Measurements from ENCODE around the gene SURF6.

Gene SURF6

DNA sequence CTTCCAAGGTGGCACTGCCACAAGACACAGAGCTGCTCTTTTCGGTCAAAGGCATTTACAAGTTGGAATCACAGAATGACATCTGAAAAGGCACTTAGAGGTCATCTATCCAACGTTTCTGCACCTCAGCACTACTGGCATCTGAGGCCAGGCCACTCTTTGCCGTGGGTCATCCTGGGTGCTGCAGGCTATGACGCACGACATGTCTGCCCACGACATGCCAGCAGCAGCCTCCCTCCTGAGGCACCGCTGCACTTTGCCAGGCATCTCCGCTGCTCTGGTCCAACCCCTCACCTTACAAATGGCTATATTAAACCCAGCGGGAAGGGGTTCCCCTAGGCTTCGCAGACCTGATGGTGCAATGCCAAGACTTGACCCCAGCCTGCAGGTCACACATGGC, 31.8 kb upstream of the SURF6 start:
- no peak for DNase-seq

DNA sequence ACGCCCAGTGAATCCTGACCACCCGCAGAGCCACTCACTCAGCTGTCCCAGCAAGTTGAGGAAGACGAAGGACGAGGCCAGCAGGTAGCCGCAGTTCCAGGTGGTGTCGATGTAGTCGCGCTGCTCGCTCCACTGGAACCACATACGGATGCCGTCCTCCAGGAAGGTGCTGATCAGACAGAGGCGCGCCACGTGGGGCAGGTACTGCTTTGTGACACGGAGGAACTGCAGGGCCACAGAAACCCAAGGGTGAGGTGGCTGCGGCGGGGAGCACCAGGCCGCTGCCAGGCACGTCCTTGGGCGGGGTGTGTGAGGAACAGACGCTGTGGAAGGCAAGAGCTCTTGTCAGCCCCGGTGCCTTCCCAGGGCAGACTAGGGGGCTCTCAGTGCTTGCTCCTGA, 31.2 kb upstream of the SURF6 start:
- DNase-seq = no peak

DNA sequence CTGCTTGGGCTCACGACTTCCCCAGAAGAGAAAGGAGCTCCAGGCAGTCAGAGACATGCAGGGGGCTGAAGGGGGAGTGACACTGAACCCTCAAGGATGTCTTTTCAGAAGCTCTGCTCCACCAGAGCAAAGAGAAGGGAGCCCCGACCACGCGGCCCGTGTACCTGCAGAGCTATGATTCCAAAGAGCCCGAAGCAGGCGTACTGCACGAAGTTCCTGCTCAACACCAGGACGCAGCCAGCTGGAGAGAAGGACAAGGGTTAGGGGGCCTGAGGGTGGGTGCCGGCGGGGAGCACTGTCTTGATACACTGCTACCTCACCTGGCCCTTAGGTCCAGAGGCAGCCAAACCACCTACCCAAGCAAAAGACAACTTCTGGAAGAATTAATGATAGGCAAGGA, 30.4 kb upstream of the SURF6 start:
- no peak for DNase-seq

DNA sequence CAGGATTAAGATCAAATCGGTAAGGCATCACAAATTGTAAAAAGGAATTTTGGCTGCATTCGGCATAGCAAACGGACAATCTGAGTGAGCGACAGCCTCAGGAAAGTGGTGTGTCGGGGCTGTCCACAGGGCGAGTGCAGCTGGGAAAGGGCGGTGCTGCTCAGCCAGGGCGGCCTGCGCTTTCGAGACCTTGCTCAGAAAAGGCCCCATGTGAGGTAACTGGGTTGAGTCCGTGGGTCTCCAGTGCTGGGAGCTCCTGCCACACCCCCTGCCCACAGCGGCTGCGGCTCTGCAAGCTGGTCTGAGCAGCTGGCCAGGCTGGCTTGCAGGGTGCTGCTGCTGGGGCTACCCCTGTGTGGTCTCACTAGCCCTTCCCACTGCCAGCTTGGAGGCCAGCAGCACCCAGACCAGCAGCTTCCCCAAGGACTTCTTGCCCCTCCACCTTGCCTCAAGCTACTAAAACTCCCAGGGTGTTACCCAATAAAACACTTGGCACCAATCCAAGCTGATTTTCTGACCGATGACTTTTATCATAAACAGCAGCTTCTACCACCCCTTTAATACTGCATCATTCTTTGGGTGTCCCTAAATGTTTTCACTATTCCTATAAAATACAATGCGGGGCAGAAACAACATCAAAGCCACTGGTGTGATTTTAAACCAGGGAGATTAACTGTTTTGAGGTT, 26.5 kb upstream of the SURF6 start:
- DNase-seq = no peak

DNA sequence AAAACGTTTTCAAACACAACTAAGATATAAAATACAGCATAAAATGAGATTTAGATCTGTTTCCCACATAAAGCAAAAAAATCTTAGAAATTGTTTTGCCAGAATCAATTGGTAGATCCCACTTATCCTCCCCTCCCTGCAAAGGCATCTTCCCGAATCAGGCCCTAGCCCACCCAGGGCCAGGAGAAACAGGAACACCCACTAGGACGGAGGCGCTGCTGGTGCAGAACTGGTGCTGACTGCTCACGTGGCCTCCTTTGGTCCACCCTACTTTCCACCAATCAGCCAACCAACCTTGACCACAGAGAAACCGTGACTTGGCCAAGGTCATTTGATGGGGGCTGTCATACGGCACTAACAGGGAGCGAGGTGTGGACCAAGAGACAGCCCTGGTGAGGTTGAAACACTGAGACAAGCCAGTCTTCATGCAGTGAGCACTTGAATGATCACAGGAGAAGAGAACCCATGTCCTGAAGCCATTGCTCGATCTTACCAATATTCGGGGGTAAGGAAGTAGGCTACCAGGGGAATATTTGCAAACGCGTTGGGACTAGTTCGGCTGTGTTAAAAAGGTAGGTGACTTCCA, 25.6 kb upstream of the SURF6 start:
- DNase-seq = no peak

DNA sequence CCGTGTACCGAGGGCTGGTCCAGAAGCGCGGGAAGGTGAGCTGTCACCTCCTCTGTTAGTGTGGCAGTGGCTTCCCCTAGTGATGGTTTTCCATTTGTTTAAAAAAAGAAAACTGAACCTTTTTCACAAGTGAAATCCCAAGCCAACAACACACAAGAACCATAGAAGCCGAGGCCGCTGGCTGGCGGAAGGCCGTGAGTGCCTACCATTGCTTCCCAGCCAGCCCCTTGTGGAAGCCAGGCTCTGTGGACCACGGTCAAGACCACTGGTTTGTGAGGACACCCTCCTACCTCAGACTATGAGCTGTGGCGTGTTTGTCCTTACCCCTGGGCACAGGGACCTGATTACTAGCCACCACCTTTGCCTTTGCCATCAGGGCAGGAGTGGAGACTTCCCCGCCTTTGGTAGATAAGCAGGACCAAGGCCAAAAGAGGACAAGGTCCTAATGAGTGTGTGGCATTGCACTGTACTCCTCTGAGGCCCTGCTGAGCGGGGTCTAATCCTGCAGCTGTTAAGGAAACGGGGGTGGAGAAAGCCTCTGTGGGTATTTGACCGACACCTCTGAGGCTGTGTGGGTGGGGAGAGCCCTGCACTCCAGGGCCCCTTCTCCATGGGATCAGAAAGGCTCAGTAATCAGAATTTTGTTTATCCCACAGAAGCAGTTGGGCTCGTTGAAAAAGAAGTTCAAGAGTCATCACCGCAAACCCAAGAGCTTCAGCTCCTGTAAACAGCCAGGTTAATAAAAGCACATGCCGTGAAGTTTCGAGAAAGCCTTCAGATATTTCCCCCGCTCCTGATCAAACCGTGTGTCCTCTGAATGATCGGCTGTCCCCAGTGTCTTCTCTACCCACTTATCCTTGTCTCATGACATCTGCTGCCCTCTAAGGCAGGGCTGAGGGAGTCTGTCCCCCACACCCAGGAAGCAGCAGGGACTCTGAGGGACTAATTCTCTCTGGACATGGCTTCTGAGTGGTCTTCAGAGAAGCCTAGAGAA, 24.7 kb upstream of the SURF6 start:
- DNase-seq = no peak

DNA sequence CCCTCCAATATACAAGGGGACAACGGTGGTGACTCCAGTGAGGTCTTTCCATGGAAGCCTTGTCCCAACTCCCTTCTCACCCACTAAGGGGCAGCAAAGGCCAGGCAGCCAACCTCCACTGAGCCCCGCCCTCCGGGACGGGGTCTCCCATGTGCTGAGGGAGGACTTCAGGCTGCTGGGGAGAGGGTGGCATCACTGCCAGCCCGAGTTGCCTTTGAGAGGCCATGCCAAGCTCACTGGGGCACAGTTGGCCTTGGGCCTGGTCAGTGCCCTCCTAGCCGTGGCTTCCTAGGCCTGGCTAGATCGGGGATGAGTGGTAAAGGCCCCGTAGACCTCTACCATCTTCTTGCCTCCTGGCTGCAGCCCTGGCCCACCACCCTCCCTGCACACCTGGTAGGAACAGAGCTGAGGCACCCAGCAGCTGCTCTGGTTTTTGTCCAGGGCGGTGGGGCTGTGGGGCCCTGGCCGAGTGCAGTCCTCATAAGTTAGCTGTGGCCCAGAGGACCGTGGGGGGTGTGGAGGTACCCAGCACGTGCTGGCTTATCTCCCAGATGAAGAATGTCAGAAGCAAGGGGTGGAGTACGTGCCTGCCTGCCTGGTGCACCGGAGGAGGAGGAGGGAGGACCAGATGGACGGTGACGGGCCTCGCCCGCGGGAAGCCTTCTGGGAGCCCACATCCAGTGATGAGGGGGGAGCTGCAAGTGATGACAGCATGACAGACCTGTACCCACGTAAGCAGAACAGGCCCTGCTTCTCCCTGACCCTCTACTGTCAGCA, 23.6 kb upstream of the SURF6 start:
- no peak for DNase-seq

DNA sequence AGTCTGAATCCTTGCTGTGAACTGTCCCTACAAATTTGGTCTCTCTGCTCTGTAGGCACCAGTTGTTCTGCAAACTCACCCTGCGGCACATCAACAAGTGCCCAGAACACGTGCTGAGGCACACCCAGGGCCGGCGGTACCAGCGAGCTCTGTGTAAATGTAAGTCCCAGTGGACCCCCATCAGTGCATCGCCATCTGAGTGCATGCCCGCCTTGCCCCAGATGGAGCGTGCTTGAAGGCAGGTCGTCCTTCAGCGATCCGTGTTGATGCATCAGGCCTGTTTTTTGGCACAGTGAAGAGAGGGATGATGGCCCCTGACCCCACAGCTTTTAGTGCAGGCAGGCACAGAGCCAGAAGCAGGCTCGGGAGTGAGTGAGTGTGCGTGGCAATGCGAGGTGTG, 21.7 kb upstream of the SURF6 start:
- no peak for DNase-seq

DNA sequence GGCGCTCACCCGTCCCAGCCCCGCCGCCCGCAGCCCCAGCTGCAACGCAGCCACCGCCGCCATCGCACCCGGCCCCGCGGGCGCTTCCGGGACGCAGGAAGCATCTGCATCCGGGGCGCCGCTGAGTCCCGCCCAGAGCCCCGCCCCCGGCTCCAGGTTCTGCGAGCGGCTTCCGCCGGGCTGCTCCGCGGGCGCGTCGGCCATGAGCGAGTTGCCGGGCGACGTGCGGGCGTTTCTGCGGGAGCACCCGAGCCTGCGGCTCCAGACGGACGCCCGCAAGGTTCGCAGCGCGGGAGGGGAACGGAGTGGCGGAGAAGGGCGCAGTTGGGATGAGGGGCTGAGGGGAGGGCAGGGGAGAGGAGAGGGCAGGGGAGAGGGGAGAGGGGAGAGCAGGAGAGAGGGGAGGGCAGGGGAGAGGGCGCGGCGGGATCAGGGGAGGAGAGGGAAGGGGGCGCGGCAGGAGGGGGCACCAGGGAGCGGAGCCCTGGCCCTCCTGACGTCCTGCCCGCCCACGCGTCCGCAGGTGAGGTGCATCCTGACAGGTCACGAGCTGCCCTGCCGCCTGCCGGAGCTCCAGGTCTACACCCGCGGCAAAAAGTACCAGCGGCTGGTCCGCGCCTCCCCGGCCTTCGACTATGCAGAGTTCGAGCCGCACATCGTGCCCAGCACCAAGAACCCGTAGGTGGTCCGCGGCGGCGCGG, 20.6 kb upstream of the SURF6 start, which contains the start of the genes SURF1 and SURF2:
Gene SURF1 (minus strand): TSS at position 97 of the 701 bp plus-strand sequence. CDS start 34 bp downstream, at position 63.
Gene SURF2 (plus strand): TSS at position 160 of the 701 bp plus-strand sequence. CDS start 43 bp downstream, at position 203.
- peak; percentile 81 for DNase-seq

DNA sequence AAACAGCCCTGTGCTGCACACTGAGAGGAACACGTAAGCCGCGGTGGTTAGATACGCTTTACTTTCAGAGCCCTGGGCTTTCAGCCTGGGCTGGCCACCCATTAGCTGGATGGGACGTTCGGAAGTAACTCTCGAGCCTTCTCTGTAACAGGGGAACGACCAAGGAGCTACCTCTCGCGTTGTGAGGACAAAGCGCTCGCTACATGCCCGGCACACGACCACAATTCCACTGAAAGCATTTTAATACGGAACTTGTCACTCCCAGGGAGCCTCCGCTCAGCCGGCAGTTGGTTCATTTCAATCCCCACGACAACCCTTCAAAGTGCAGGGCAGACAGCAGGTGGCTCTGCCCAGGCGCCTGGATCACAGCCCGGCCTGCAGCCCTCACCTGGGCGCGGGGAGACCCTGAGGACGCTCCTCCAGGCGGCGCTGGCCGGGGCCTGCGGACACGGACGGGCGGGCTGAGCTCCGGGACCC, 19.9 kb upstream of the SURF6 start:
- no peak for DNase-seq

DNA sequence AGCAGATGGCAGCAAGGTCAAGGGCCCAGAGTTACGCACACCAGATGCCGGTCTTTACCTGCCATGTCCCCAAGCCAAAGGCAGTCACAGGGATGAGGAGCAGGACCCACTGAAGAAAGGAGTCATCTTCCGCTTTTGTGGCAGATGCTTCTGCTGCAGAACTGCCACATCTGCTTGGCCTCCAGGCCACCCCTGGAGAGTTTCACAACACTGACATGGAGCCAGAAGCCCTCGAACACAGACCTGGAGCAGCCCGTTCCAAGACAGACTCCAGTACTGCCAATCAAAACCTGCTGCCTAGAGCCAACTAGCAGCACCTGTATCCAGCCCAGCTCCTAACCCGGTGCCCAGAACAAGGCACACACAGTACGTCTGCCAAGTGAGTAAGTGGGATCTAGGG, 18.8 kb upstream of the SURF6 start:
- no peak for DNase-seq

DNA sequence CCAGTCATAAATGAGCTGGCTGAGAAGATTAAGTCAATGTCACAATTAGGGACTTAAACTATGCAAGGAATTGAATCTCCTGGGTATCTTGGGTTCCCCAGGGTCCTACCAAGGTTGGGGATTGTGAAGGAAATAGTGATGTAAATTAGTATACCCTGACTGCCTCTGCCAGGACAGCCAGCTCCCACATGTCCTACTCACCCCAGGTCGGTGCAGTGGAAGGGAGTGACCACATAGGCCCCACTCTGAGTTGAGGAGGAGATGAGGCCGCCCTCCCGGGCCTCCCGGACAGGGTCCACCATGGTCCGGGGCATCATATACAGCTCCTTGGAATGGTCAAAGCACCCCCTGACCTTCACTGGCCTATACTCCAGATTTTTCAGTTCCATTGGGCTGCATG, 17.6 kb upstream of the SURF6 start:
- DNase-seq = no peak

DNA sequence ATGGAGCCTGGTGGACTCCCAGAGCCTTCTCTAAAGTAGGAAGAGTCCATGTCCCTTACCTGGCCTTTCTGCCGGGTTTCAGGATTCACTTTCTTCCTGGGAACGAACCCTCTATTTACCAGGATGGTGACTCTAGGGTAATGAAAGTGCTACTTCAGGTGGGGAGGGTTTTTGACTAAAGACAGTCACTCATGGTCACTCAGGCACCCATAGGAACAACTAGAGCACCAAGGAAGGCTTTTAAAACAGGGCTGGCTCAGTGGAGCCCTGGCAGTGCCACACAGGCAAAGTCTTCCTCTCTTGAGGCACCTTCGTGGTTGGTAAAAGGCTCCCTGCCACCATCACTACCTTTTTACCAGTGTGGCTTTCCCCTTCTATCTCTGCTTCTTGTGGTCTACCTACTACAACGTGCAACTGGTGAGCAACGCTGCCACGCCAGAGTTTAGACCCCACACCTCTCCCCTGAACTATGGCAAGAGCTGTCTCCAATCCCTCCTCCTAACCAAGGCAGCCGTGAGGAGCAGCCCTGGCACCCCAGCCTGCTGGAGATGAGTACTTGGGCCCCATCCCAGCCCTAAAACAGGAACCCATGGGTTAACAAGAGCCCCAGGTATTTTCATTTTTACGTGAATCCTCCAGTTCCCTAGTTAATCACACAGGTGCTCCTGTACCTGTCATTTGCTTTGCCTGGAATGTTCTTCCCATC, 16.8 kb upstream of the SURF6 start:
- no peak for DNase-seq

DNA sequence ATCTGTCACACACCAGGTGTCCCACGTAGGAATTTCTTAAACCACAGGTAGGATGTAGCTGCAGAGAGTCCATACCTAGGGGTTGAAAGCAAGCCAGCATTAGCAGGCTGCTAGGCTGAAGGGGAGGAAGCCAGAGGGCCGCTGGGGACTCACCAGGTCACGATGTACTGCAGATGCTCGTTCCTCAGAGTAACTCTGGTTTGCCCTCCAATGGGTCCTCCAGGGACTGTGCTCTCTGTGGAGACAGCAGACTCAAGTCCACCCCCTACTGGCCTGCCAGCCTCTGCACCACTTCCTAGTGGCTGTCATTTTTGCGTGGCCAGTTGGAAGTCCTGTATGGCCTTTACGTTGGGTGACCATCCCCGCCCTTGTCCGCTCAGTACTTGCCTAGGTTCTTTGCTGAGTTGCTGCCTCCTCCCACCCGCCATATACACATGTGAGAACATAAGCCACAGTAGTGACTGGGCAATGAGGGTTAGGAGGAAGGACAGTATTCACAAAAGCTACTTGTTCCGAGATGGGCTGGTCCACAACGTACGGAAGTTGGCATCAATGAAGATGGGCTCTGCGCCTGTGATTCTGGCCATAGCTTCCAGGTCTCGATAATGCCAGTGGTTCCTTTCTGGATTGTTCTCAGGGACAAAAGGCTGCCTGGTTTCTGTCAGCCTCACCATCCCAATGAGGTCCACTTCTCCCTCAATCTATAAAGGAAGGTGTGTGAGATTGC, 16.1 kb upstream of the SURF6 start:
- no peak for DNase-seq

DNA sequence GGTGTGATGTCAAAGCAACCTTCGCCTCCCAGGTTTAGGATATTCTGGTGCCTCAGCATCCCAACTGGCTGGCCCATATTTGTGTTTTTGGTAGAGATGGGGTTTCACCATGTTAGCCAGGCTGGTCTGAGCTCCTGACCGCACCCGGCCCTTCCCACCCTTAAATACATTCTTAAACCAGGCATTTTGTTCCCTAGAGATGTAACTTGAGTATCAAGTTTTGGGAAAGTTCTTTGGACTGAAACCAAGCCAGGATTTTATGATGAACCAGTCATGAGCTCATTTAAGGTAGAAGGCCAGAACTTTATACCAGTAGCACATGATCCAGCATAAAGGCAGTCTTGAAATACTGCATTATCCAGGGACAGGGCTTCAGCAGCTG, 15.5 kb upstream of the SURF6 start:
- DNase-seq = no peak

DNA sequence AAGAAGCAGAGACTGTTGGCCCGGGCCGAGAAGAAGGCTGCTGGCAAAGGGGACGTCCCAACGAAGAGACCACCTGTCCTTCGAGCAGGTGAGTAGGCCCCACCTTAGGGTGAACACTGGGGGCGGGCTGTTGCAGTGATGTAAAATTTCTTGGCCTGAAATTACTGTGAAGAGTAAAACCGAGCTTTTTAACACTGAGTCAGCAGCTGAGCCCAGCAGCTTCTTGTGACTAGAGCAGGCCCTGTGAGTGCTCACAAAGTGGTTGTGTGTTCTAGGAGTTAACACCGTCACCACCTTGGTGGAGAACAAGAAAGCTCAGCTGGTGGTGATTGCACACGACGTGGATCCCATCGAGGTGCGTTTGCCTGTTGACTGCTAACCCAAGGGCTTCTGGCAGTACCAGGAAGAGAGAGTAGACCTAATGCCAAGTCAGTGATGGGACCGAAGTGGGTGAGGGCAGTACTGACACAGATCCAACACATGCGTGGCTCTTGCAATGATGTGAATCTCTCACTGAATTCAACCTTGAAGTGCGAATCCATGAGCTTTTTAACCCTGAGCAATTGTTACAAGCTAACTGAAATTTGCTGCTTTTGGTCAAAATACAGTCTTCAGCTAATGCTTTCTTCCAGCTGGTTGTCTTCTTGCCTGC, 14.1 kb upstream of the SURF6 start:
- DNase-seq = no peak

DNA sequence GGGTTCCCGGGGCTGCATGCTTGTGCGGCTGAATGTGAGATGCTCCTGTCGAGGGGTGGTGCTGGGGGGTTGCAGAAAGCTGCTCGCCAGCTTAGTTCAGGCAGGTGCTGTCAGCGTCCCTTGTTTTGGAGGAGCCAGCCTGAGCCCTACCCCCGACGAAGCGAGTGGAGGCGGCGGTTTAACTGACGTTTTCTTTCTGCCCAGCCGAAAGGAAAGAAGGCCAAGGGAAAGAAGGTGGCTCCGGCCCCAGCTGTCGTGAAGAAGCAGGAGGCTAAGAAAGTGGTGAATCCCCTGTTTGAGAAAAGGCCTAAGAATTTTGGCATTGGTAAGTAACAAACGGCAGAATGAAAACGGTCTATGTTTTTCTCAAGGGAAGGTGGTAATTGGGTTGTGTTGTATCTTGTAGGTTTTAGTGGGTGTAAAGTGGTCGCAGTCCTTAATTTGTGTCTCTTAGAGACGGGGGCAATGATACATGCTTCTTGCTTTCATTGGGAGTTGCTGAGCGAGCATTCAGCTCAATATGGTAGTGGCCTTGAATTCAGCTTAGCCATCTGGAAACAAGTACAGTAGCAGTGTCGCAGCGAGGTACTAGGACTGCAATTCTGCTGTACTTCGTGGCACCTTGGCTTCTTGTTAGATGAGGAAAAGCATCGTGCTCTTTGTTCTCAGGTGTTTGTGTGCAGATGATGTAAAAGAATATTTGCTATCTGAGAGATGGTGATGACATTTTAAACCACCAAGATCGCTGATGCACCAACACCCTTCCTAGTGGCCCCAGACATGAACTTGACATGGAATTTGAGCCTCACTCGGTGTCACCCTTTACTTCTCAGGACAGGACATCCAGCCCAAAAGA, 13.0 kb upstream of the SURF6 start:
- no peak for DNase-seq

DNA sequence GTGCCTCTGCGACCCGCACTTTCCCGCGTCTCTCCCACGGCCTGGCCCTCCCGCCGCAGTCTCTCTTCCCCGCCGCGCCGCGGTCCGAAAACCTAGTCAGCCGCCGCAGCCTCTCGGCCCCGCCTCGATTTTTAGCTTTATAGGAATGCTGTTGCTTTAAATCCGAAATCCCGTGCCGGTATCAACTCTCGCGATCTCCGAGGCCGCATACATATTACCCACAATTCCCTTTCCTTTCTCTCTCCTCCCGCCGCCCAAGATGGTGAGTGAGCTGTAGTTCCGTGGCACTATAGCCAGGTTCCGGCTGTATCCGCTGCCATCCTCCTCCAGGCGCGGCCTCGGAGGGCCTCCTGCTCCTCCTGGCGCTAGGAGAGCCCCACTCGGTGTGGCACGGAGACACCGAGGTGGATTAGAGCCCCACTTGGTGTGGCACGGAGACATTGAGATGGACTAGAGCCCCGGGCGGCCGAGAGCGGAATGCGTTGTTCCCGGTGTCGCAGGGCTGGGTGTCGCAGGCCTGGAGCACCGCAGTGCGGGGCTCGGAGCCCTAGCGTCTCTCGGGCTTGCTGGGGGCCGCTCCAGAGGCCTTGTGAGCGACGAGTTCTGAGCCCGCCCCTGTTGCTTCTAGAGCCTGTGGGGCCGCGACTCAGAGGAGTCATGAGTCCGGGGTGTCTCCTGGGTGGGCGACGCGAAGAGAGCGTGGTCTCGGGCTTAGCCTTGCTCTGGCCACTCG, 12.2 kb upstream of the SURF6 start, which contains the start of the genes MED22 and RPL7A:
Gene MED22 (minus strand): TSS at position 147 of the 733 bp plus-strand sequence. CDS start 1,469 bp downstream, outside the sequence.
Gene RPL7A (plus strand): TSS at position 234 of the 733 bp plus-strand sequence. CDS start 26 bp downstream, at position 260.
- DNase-seq = peak; percentile 88

Measured in NCI-H226 (cell line).